ENCODE data around the gene ZPR1. TPM values are rescaled to one million over a fixed set of nuclear protein-coding genes. Genes with fewer than 3 reads are reported as not detected.

Gene ZPR1
- total and polyA plus RNA-seq, 2 experiments from 2014 or later, result 30.8 to 76.8 TPM

- Histone ChIP-seq H3K9me2 (ENCODE audit: insufficient read depth) (no peaks in the 10 kb centered on the region), H3K79me2 (ENCODE audit: insufficient read depth) (no peaks in the 10 kb centered on the region), H3K9ac (no peak overlapping the region), H3K36me3 (ENCODE audit: low read depth) (no peaks in the 10 kb centered on the region), H2AFZ (no peak overlapping the region), H3K4me1 (ENCODE audit: insufficient read depth) (no peaks in the 10 kb centered on the region), H3K27me3 (replicated peaks; ENCODE audit: insufficient read depth) (no peaks in the 10 kb centered on the region), H3K27ac (no peak overlapping the region), H3K9me3 (ENCODE audit: low read depth) (no peaks in the 10 kb centered on the region), H3K4me3 (no peak overlapping the region), H3K4me2 (ENCODE audit: unreplicated experiment) (no peak overlapping the region), H3F3A (ENCODE audit: insufficient read depth) (no peaks in the 10 kb centered on the region), H4K20me1 (ENCODE audit: insufficient read depth) (no peaks in the 10 kb centered on the region)
- in situ Hi-C loops (cut with MboI), result no loop called here
- TF ChIP-seq EZH2 (IDR thresholded peaks at IDR 0.05; ENCODE audit: insufficient read depth, poor library complexity, severe bottlenecking) (no peak), EZH2phosphoT487 (IDR thresholded peaks at IDR 0.05; ENCODE audit: insufficient read depth, low read depth) (no peak)
- WGBS, 2 experiments (ENCODE audit: low coverage in 1 of 2, low lambda C conversion rate in 2 of 2, missing lambda C conversion rate in 2 of 2), result 42 to 46% methylated on average over 5 of the region's 5 CpGs
- no peak for DNase-seq
Observed at GRCh38 chr11:116825434-116825833, 37.6 kb upstream of the ZPR1 start.

- no peak for DNase-seq
- Histone ChIP-seq H3K9me3 (ENCODE audit: low read depth) (no peaks in the 10 kb centered on the region), H4K20me1 (ENCODE audit: insufficient read depth) (no peaks in the 10 kb centered on the region), H2AFZ (no peak within 1 kb of the TSS), H3K79me2 (ENCODE audit: insufficient read depth) (no peaks in the 10 kb centered on the region), H3K9me2 (ENCODE audit: insufficient read depth) (no peaks in the 10 kb centered on the region), H3K4me1 (ENCODE audit: insufficient read depth) (no peaks in the 10 kb centered on the region), H3K27me3 (replicated peaks; ENCODE audit: insufficient read depth) (no peaks in the 10 kb centered on the region), H3K27ac (no peak within 1 kb of the TSS), H3K4me2 (ENCODE audit: unreplicated experiment) (no peak within 1 kb of the TSS), H3F3A (ENCODE audit: insufficient read depth) (no peaks in the 10 kb centered on the region), H3K4me3 (no peak within 1 kb of the TSS), H3K36me3 (ENCODE audit: low read depth) (no peaks in the 10 kb centered on the region), H3K9ac (no peak within 1 kb of the TSS)
- TF ChIP-seq EZH2phosphoT487 (IDR thresholded peaks at IDR 0.05; ENCODE audit: insufficient read depth, low read depth) (no peak), EZH2 (IDR thresholded peaks at IDR 0.05; ENCODE audit: insufficient read depth, poor library complexity, severe bottlenecking) (no peak)
- 65 to 71% methylated on average over 16 of the region's 16 CpGs for WGBS, 2 experiments (ENCODE audit: low coverage in 1 of 2, low lambda C conversion rate in 2 of 2, missing lambda C conversion rate in 2 of 2)
- in situ Hi-C loops (cut with MboI), result no loop called here
Observed at GRCh38 chr11:116823031-116823843, 35.4 kb upstream of the ZPR1 start, which contains the start of gene APOA4. Gene APOA4 (minus strand): TSS chr11:116823304. CDS start chr11:116823191, 113 bp downstream.

- Histone ChIP-seq H3K4me2 (ENCODE audit: unreplicated experiment) (no peak overlapping the region), H3K36me3 (ENCODE audit: low read depth) (no peaks in the 10 kb centered on the region), H3K4me3 (no peak overlapping the region), H3K27ac (no peak overlapping the region), H3K4me1 (ENCODE audit: insufficient read depth) (no peaks in the 10 kb centered on the region), H4K20me1 (ENCODE audit: insufficient read depth) (no peaks in the 10 kb centered on the region), H3K9me3 (ENCODE audit: low read depth) (no peaks in the 10 kb centered on the region), H3K9me2 (ENCODE audit: insufficient read depth) (no peaks in the 10 kb centered on the region), H2AFZ (no peak overlapping the region), H3K9ac (no peak overlapping the region), H3K79me2 (ENCODE audit: insufficient read depth) (no peaks in the 10 kb centered on the region), H3F3A (ENCODE audit: insufficient read depth) (no peaks in the 10 kb centered on the region), H3K27me3 (replicated peaks; ENCODE audit: insufficient read depth) (no peaks in the 10 kb centered on the region)
- 63 to 71% methylated on average over 5 of the region's 5 CpGs for WGBS, 2 experiments (ENCODE audit: low coverage in 1 of 2, low lambda C conversion rate in 2 of 2, missing lambda C conversion rate in 2 of 2)
- no peak for DNase-seq
- in situ Hi-C loops (cut with MboI), result no loop called here
- no peak for TF ChIP-seq EZH2 (IDR thresholded peaks at IDR 0.05; ENCODE audit: insufficient read depth, poor library complexity, severe bottlenecking)
- TF ChIP-seq EZH2phosphoT487 (IDR thresholded peaks at IDR 0.05; ENCODE audit: insufficient read depth, low read depth), result no peak
Observed at GRCh38 chr11:116822575-116822974, 34.8 kb upstream of the ZPR1 start.

GRCh38 chr11:116821050-116821918 lies 33.5 kb upstream of the ZPR1 start:
- no peaks in the 10 kb centered on the region for H3K27me3 ChIP-seq (replicated peaks; ENCODE audit: insufficient read depth)
- TF ChIP-seq EZH2 (IDR thresholded peaks at IDR 0.05; ENCODE audit: insufficient read depth, poor library complexity, severe bottlenecking), result no peak
- DNase-seq, result no peak
- no peak overlapping the region for H3K9ac ChIP-seq
- no peak overlapping the region for H3K27ac ChIP-seq
- H3K36me3 ChIP-seq (ENCODE audit: low read depth), result no peaks in the 10 kb centered on the region
- no peaks in the 10 kb centered on the region for H3K9me3 ChIP-seq (ENCODE audit: low read depth)
- H3K9me2 ChIP-seq (ENCODE audit: insufficient read depth), result no peaks in the 10 kb centered on the region
- no peak overlapping the region for H2AFZ ChIP-seq
- in situ Hi-C loops (cut with MboI), result no loop called here
- no peaks in the 10 kb centered on the region for H3K4me1 ChIP-seq (ENCODE audit: insufficient read depth)
- no peak overlapping the region for H3K4me3 ChIP-seq
- no peaks in the 10 kb centered on the region for H3F3A ChIP-seq (ENCODE audit: insufficient read depth)
- no peaks in the 10 kb centered on the region for H3K79me2 ChIP-seq (ENCODE audit: insufficient read depth)
- no peaks in the 10 kb centered on the region for H4K20me1 ChIP-seq (ENCODE audit: insufficient read depth)
- no peak overlapping the region for H3K4me2 ChIP-seq (ENCODE audit: unreplicated experiment)
- 86 to 88% methylated on average over 47 to 51 of the region's 51 CpGs for WGBS, 2 experiments (ENCODE audit: low coverage in 1 of 2, low lambda C conversion rate in 2 of 2, missing lambda C conversion rate in 2 of 2)
